ENCODE data around the gene MRPL28.

- TF ChIP-seq CTCF (IDR thresholded peaks at IDR 0.05; ENCODE audit: low read depth, low read length, poor library complexity, severe bottlenecking) (no peak), EZH2phosphoT487 (IDR thresholded peaks at IDR 0.05; ENCODE audit: borderline replicate concordance, low read length) (no peak)
These were observed 19.0 kb upstream of the MRPL28 start for GRCh38 chr16:389352-389751.

All from DOHH2 (cell line).